ENCODE data around the gene MALL.
"Not testable (repeated sequence)": the region's sequence is repeated elsewhere in the genome, so short reads cannot be mapped to it uniquely, and the experiment has no call there.

Gene MALL

GRCh38 chr2:110049769-110050168, 65.9 kb downstream of the MALL start:
- DNase-seq = not testable (repeated sequence)

DNA sequence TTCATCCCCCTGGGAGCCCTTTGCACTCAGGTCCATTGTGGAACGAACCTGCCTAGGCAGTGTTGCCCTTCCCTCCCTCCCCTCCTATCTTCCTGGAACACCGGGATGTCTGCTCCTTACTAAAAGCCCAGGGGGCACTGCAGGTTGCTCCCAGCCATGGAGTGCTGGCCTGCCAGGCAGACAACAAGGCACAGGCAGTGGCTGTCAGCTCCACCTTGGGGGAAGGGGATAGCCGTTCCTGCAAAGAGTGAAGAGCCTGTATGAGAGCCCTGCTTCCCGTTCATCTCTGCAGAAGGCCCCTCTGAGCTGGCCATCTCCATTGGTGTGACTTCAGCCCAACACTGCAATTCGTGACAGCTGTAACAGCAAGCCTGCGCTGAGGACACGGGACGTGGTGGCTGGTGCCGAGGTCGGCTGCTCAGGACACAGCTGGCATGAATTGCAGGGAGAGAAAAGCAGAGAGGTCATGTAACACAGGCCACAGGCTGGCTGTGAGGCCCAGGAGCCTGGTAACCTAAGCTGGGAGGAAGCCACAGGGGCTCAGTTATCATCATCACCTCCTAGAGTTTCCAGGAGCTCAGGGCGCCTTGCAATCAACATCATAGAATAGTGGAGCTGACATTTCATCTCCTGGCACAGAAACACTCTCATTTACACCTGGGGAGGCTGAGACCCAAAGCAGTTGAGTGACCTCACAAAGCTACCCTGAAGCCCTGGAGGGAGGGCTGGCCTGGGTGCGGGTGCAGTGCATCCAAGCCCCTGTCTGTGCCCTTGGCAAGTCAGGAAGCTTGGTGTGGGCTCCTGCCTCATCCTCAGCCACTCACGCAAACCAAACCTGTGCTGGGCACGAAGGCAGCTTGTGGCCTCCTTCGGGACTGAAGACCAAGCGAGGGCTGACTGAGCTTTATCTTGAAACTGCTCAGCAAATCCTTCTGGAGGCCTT, 67.1 kb downstream of the MALL start:
- not testable (repeated sequence) for DNase-seq

GRCh38 chr2:110047225-110047624, 68.4 kb downstream of the MALL start:
- DNase-seq = not testable (repeated sequence)

GRCh38 chr2:110041941-110042660, 73.5 kb downstream of the MALL start:
- DNase-seq = not testable (repeated sequence)

DNA sequence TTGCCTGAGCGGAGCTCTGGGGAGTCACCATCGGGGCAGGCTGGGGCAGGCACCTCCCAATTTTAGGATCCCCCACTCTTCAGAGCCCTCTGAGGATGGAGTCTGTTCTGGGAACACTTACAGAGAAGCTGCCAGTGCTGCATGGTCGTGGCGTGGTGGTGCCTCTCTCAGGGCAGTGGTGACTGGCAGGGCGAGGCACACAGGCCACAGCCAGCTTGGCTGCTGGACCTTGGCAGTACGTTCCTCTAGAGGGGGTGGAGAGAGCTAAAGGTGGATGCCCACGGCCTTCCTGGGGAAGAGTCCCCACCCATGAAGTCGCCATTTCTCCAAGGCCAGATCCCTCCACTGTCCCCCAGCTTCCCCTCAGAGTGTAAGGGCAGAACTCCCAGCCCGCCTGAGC, 78.3 kb downstream of the MALL start:
- not testable (repeated sequence) for DNase-seq

DNA sequence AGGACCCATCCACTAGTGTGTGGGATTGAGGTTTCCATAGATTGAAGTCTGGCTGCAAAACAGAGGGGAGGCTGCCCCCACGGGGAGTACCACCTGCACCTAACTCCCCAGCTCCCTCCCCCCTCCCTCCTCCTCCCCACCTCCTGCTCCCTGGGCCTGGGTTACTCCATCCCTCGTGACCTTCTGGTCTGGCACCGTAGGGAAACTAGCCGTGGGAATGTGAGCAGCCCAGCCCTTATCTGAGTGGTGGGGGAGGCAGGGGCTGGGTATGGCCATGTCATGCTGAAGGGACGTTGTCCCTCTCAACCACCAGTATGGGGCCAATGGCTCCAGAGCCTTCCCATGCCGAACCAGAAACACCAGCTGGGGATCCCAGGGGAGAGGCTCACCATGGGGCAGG, 80.2 kb downstream of the MALL start:
- DNase-seq = not testable (repeated sequence)

DNA sequence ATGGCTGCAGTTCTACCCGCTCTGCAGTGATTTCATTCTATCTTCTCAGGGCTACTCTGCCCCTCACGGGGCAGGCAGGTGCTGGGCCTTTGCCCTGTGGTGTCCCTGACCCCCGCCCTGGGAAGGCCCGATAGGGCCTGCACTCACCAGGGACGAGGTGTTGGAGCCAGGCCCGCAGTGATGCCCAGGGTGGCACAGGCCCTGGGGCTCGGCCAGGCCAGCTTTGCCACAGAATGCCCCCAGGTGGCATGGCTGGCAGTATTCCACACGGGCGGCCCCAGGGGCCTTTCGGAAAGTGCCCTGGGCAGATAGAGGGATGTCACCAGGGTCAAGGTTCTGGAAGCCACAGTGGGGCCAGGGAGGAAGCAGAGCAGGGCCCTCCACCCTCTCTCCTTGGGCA, 80.7 kb downstream of the MALL start:
- DNase-seq = not testable (repeated sequence)

Data from stimulated activated CD4-positive, alpha-beta T cell treated with anti-CD3 and anti-CD28 coated beads, Interleukin-4, amount 100 ng/mL, for 1 hour (primary cell).